Liver (tissue), 3 donors: ENCODE results near the gene GALNTL6.

Source experiments
- EGR1 ChIP-seq, 2 donors: IDR thresholded peaks; 2 replicates each; pipeline ENCODE4 v1.6.1; 2016 to 2018; ENCODE audit warnings: antibody characterized with exemption in 2 of 2, low read depth in 2 of 2
- GABPA ChIP-seq, 2 donors: IDR thresholded peaks in 1 of 2; conservative IDR thresholded peaks in 1 of 2; 2 replicates each; pipeline ENCODE4 v1.6.1; 2016; ENCODE audit warnings: antibody characterized with exemption in 2 of 2, mild to moderate bottlenecking in 1 of 2, moderate library complexity in 1 of 2
- JUND ChIP-seq, 2 donors: IDR thresholded peaks; 2 replicates each; pipeline ENCODE4 v1.6.1; 2016; ENCODE audit warnings: antibody characterized with exemption in 2 of 2
- SP1 ChIP-seq: IDR thresholded peaks from 2 replicates; pipeline ENCODE4 v1.6.1; 2018; ENCODE audit warnings: antibody characterized with exemption, mild to moderate bottlenecking
- TF ChIP-seq, protein P1 (sequence below): fragments of 150-350 bp; IDR thresholded peaks from 2 replicates; pipeline ENCODE4 v1.5.1; 2017; ENCODE audit warnings: improper control_type of control experiment, low read depth, low read length; ENCODE audit not compliant: missing input control
- donor health status: healthy.
- donor health status: healthy.

DNA sequence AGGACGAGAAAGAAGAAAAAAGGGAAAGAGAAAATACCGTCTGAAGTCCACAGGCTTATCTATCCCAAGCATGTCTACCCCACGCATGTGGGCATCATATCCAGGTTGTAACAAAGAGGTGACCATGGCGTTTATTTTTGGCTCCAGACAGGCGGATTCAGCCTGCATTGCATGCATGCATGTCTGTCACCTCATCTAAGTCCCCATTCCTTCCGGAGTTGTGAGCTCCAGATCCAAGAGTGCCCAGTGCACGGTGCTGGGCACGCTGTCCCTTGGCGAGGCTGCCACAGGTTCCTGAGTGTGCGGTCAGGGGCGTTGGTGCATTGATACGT lies 905 bp upstream of the GALNTL6 start:
- TF ChIP-seq, protein P1, sequence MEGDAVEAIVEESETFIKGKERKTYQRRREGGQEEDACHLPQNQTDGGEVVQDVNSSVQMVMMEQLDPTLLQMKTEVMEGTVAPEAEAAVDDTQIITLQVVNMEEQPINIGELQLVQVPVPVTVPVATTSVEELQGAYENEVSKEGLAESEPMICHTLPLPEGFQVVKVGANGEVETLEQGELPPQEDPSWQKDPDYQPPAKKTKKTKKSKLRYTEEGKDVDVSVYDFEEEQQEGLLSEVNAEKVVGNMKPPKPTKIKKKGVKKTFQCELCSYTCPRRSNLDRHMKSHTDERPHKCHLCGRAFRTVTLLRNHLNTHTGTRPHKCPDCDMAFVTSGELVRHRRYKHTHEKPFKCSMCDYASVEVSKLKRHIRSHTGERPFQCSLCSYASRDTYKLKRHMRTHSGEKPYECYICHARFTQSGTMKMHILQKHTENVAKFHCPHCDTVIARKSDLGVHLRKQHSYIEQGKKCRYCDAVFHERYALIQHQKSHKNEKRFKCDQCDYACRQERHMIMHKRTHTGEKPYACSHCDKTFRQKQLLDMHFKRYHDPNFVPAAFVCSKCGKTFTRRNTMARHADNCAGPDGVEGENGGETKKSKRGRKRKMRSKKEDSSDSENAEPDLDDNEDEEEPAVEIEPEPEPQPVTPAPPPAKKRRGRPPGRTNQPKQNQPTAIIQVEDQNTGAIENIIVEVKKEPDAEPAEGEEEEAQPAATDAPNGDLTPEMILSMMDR, result no peak
- TF ChIP-seq GABPA (IDR thresholded peaks at IDR 0.05 in 1 of 2, conservative IDR thresholded peaks at IDR 0.05 in 1 of 2) (no peak), JUND (IDR thresholded peaks at IDR 0.05) (no peak), EGR1 (IDR thresholded peaks at IDR 0.05; ENCODE audit: low read depth in 2 of 2) (no peak), SP1 (no peak)
